ACC112 (cell line): ENCODE data around the gene SLC52A1.

Experiments
- H2AFZ ChIP-seq: fragments of 200-600 bp; sonication (generic); one replicate; pipeline ENCODE4 v1.6.0; 2017; ENCODE audit warnings: antibody characterized with exemption, low read length; ENCODE audit not compliant: unreplicated experiment
- H3K27ac ChIP-seq: fragments of 200-600 bp; sonication (generic); 2 replicates; pipeline ENCODE4 v1.5.1; 2014; ENCODE audit warnings: low read depth, mild to moderate bottlenecking, antibody characterized with exemption, low read length, moderate library complexity
- H3K27me3 ChIP-seq: fragments of 200-600 bp; sonication (generic); 2 replicates; pipeline ENCODE4 v1.6.1; 2014; ENCODE audit warnings: mild to moderate bottlenecking, antibody characterized with exemption, low read length, moderate library complexity, mixed read lengths; ENCODE audit not compliant: insufficient read depth
- H3K36me3 ChIP-seq: fragments of 200-600 bp; sonication (generic); 2 replicates; pipeline ENCODE4 v1.6.1; 2016; ENCODE audit warnings: mild to moderate bottlenecking, antibody characterized with exemption, low read length, moderate library complexity, mixed read lengths; ENCODE audit not compliant: insufficient read depth
- H3K4me1 ChIP-seq: fragments of 200-600 bp; sonication (generic); one replicate; pipeline ENCODE4 v1.6.1; 2016; ENCODE audit warnings: low read length, mixed read lengths; ENCODE audit not compliant: insufficient read depth, unreplicated experiment, control insufficient read depth
- H3K4me3 ChIP-seq: fragments of 200-600 bp; sonication (generic); 2 replicates; pipeline ENCODE4 v1.5.1; 2014; ENCODE audit warnings: mild to moderate bottlenecking, low read depth, low read length
- H3K79me2 ChIP-seq: fragments of 200-600 bp; sonication (generic); one replicate; pipeline ENCODE4 v1.6.0; 2016; ENCODE audit warnings: low read length; ENCODE audit not compliant: control insufficient read depth, unreplicated experiment, insufficient read depth

SLC52A1 gene

GRCh38 chr17:5049314-5049841 is 14.2 kb upstream of the SLC52A1 start:
- Histone ChIP-seq H3K27me3 (no peaks in the 10 kb centered on the region), H2AFZ (no peak overlapping the region)

GRCh38 chr17:5047446-5047845 is 12.2 kb upstream of the SLC52A1 start:
- no peak overlapping the region for H3K4me3 ChIP-seq
- H3K79me2 ChIP-seq, result no peaks in the 10 kb centered on the region
- no peaks in the 10 kb centered on the region for H3K27me3 ChIP-seq
- no peak overlapping the region for H3K27ac ChIP-seq
- no peak overlapping the region for H2AFZ ChIP-seq
- no peaks in the 10 kb centered on the region for H3K4me1 ChIP-seq
- no peaks in the 10 kb centered on the region for H3K36me3 ChIP-seq

More at GRCh38 chr17:5049314-5049841, 14.2 kb upstream of the SLC52A1 start:
- H3K79me2 ChIP-seq, result no peaks in the 10 kb centered on the region
- H3K4me3 ChIP-seq, result no peak overlapping the region
- H3K27ac ChIP-seq, result no peak overlapping the region
- no peaks in the 10 kb centered on the region for H3K36me3 ChIP-seq
- H3K4me1 ChIP-seq, result no peaks in the 10 kb centered on the region

GRCh38 chr17:5045496-5045895 is 10.3 kb upstream of the SLC52A1 start:
- H3K27ac ChIP-seq, result no peak overlapping the region
- H2AFZ ChIP-seq, result no peak overlapping the region
- no peaks in the 10 kb centered on the region for H3K4me1 ChIP-seq
- H3K27me3 ChIP-seq, result no peaks in the 10 kb centered on the region
- H3K4me3 ChIP-seq, result no peak overlapping the region
- H3K79me2 ChIP-seq, result no peaks in the 10 kb centered on the region
- no peaks in the 10 kb centered on the region for H3K36me3 ChIP-seq

GRCh38 chr17:5044630-5045029 is 9.4 kb upstream of the SLC52A1 start:
- no peak overlapping the region for H2AFZ ChIP-seq
- no peak overlapping the region for H3K4me3 ChIP-seq
- no peaks in the 10 kb centered on the region for H3K36me3 ChIP-seq
- H3K27ac ChIP-seq, result no peak overlapping the region
- H3K79me2 ChIP-seq, result no peaks in the 10 kb centered on the region
- no peaks in the 10 kb centered on the region for H3K27me3 ChIP-seq
- H3K4me1 ChIP-seq, result no peaks in the 10 kb centered on the region

GRCh38 chr17:5043524-5043923 is 8.3 kb upstream of the SLC52A1 start:
- Histone ChIP-seq H3K27me3 (no peaks in the 10 kb centered on the region), H3K27ac (no peak overlapping the region), H3K36me3 (no peaks in the 10 kb centered on the region), H3K79me2 (no peaks in the 10 kb centered on the region), H3K4me1 (no peaks in the 10 kb centered on the region), H2AFZ (no peak overlapping the region), H3K4me3 (no peak overlapping the region)

- Histone ChIP-seq H3K4me3 (no peak overlapping the region), H3K4me1 (no peaks in the 10 kb centered on the region), H2AFZ (no peak overlapping the region), H3K79me2 (no peaks in the 10 kb centered on the region), H3K36me3 (no peaks in the 10 kb centered on the region), H3K27ac (no peak overlapping the region), H3K27me3 (no peaks in the 10 kb centered on the region)
Measured at GRCh38 chr17:5042157-5043022, 7.2 kb upstream of the SLC52A1 start.

GRCh38 chr17:5034651-5035050 is 575 bp downstream of the SLC52A1 start:
- Histone ChIP-seq H3K27ac (no peak overlapping the region), H3K36me3 (no peaks in the 10 kb centered on the region), H3K4me3 (no peak overlapping the region), H3K27me3 (no peaks in the 10 kb centered on the region), H3K4me1 (no peaks in the 10 kb centered on the region), H3K79me2 (no peaks in the 10 kb centered on the region), H2AFZ (no peak overlapping the region)

GRCh38 chr17:5034063-5034462 is 1.2 kb downstream of the SLC52A1 start:
- H2AFZ ChIP-seq, result no peak overlapping the region
- H3K36me3 ChIP-seq, result no peaks in the 10 kb centered on the region
- no peaks in the 10 kb centered on the region for H3K4me1 ChIP-seq
- no peak overlapping the region for H3K27ac ChIP-seq
- no peaks in the 10 kb centered on the region for H3K27me3 ChIP-seq
- no peaks in the 10 kb centered on the region for H3K79me2 ChIP-seq
- H3K4me3 ChIP-seq, result no peak overlapping the region

- Histone ChIP-seq H3K36me3 (no peaks in the 10 kb centered on the region), H2AFZ (no peak overlapping the region), H3K4me1 (no peaks in the 10 kb centered on the region), H3K79me2 (no peaks in the 10 kb centered on the region), H3K27me3 (no peaks in the 10 kb centered on the region), H3K27ac (no peak overlapping the region), H3K4me3 (no peak overlapping the region)
Measured at GRCh38 chr17:5033352-5034015, 1.7 kb downstream of the SLC52A1 start.

- Histone ChIP-seq H3K79me2 (no peaks in the 10 kb centered on the region), H3K27me3 (no peaks in the 10 kb centered on the region), H3K4me3 (no peak overlapping the region), H3K27ac (no peak overlapping the region), H3K36me3 (no peaks in the 10 kb centered on the region), H3K4me1 (no peaks in the 10 kb centered on the region), H2AFZ (no peak overlapping the region)
Measured at GRCh38 chr17:5032865-5033264, 2.4 kb downstream of the SLC52A1 start.
